Neuronal stem cell (in vitro differentiated cells): Measurements from ENCODE around the gene TBC1D26.
"Not testable (repeated sequence)": the region's sequence is repeated elsewhere in the genome, so short reads cannot be mapped to it uniquely, and the experiment has no call there.

ENCODE experiments used
- DNase-seq: peaks from one replicate; pipeline ENCODE4 v3.0.0-alpha.2; 2013; ENCODE audit warnings: low spot score
- H2AFZ ChIP-seq: one replicate; pipeline ENCODE4 v1.6.1; 2013; ENCODE audit warnings: mild to moderate bottlenecking, low read length, inconsistent platforms
- H2AK5ac ChIP-seq: 2 replicates; pipeline ENCODE4 v1.6.1; 2013; ENCODE audit warnings: low read depth, mild to moderate bottlenecking, inconsistent platforms, low read length, moderate library complexity, mixed read lengths
- H2BK120ac ChIP-seq: 2 replicates; pipeline ENCODE4 v1.6.1; 2013; ENCODE audit warnings: low read depth, mild to moderate bottlenecking, inconsistent platforms, low read length, moderate library complexity, mixed read lengths
- H2BK12ac ChIP-seq: one replicate; pipeline ENCODE4 v1.6.1; 2013; ENCODE audit warnings: low read length, inconsistent platforms
- H2BK15ac ChIP-seq: 2 replicates; pipeline ENCODE4 v1.6.1; 2013; ENCODE audit warnings: mild to moderate bottlenecking, low read length, inconsistent platforms, mixed read lengths
- H2BK5ac ChIP-seq: one replicate; pipeline ENCODE4 v1.6.1; 2013; ENCODE audit warnings: inconsistent platforms, mild to moderate bottlenecking, low read length, moderate library complexity
- H3K14ac ChIP-seq: one replicate; pipeline ENCODE4 v1.6.1; 2013; ENCODE audit warnings: low read length, inconsistent platforms
- H3K18ac ChIP-seq: 2 replicates; pipeline ENCODE4 v1.6.1; 2013; ENCODE audit warnings: low read length, inconsistent platforms
- H3K23ac ChIP-seq: 2 replicates; pipeline ENCODE4 v1.6.1; 2013; ENCODE audit warnings: low read depth, mild to moderate bottlenecking, mixed read lengths, low read length, inconsistent platforms; ENCODE audit not compliant: poor library complexity
- H3K27ac ChIP-seq: replicated peaks from 3 replicates; pipeline ENCODE4 v1.5.1; 2013; ENCODE audit warnings: low read length, inconsistent platforms
- H3K27me3 ChIP-seq, 3 experiments: 2 replicates each; pipeline ENCODE4 v1.6.1; 2013; ENCODE audit warnings: low read length in 3 of 3, mild to moderate bottlenecking in 2 of 3, inconsistent platforms in 1 of 3, low read depth in 1 of 3, mixed read lengths in 1 of 3, moderate library complexity in 1 of 3; ENCODE audit not compliant: control insufficient read depth in 3 of 3, insufficient read depth in 3 of 3
- H3K36me3 ChIP-seq, 2 donors: replicated peaks in 1 of 2; 2 replicates each; pipeline ENCODE4 v1.6.1; 2013; ENCODE audit warnings: low read length in 2 of 2; ENCODE audit not compliant: control insufficient read depth in 2 of 2, insufficient read depth in 2 of 2
- H3K4ac ChIP-seq: 2 replicates; pipeline ENCODE4 v1.6.1; 2013; ENCODE audit warnings: inconsistent platforms, mild to moderate bottlenecking, low read length, moderate library complexity
- H3K4me1 ChIP-seq, 2 donors: 1 replicate in 1 of 2; 2 replicates in 1 of 2; pipeline ENCODE4 v1.6.1; 2013; ENCODE audit warnings: low read length in 2 of 2, low read depth in 1 of 2; ENCODE audit not compliant: control insufficient read depth in 2 of 2, insufficient read depth in 1 of 2
- H3K4me2 ChIP-seq: one replicate; pipeline ENCODE4 v1.6.1; 2013; ENCODE audit warnings: mild to moderate bottlenecking, low read length, inconsistent platforms; ENCODE audit not compliant: insufficient read depth, poor library complexity, severe bottlenecking
- H3K4me3 ChIP-seq, 2 donors: 2 replicates each; pipeline ENCODE4 v1.5.1; 2013; ENCODE audit warnings: low read length in 2 of 2, mild to moderate bottlenecking in 2 of 2, inconsistent platforms in 1 of 2, moderate library complexity in 1 of 2
- H3K79me1 ChIP-seq: one replicate; pipeline ENCODE4 v1.6.1; 2013; ENCODE audit warnings: low read depth, mild to moderate bottlenecking, inconsistent platforms, low read length, moderate library complexity
- H3K9ac ChIP-seq: one replicate; pipeline ENCODE4 v1.6.1; 2013; ENCODE audit warnings: mild to moderate bottlenecking, low read depth, low read length, inconsistent platforms; ENCODE audit not compliant: poor library complexity
- H3K9me3 ChIP-seq, 2 donors: replicated peaks in 1 of 2; 2 replicates each; pipeline versions ENCODE3 to v1.6.1; 2013; ENCODE audit warnings: low read length in 2 of 2, mild to moderate bottlenecking in 2 of 2, inconsistent platforms in 1 of 2, low read depth in 1 of 2, mixed read lengths in 1 of 2, moderate library complexity in 1 of 2; ENCODE audit not compliant: control insufficient read depth in 2 of 2, insufficient read depth in 1 of 2
- H4K8ac ChIP-seq: one replicate; pipeline ENCODE4 v1.6.1; 2013; ENCODE audit warnings: low read depth, mild to moderate bottlenecking, inconsistent platforms, low read length, moderate library complexity
- H4K91ac ChIP-seq: one replicate; pipeline ENCODE4 v1.6.1; 2013; ENCODE audit warnings: low read length, low read depth, mild to moderate bottlenecking, inconsistent platforms; ENCODE audit not compliant: poor library complexity
- WGBS, 2 donors: extraction: QIAGEN DNeasy Blood & Tissue Kit; methylation state at CpG; one replicate each; pipeline ENCODE4 v1.1.7; 2013; ENCODE audit warnings: missing lambda C conversion rate in 2 of 2, mixed read lengths in 1 of 2; ENCODE audit not compliant: insufficient read length in 2 of 2, insufficient replicate concordance in 1 of 2; ENCODE audit errors: extremely low coverage in 2 of 2; 5-methylcytosine and 5-hydroxymethylcytosine counted together

The TBC1D26 gene

GRCh38 chr17:15733174-15733789, 1.2 kb downstream of the TBC1D26 start:
- not testable (repeated sequence) for H3K4me2 ChIP-seq, H3K27me3 ChIP-seq, H2BK5ac ChIP-seq, H3K18ac ChIP-seq, H4K8ac ChIP-seq, DNase-seq, H3K14ac ChIP-seq, H3K4me3 ChIP-seq, H3K36me3 ChIP-seq, H4K91ac ChIP-seq, H3K9me3 ChIP-seq, H3K27ac ChIP-seq, H3K9ac ChIP-seq, H3K4ac ChIP-seq, H2AK5ac ChIP-seq, H2BK15ac ChIP-seq, H3K4me1 ChIP-seq, H2BK120ac ChIP-seq, H2BK12ac ChIP-seq, H2AFZ ChIP-seq, H3K23ac ChIP-seq, H3K79me1 ChIP-seq
- WGBS, 2 donors: no CpG with 5 or more reads among the region's 10 CpGs

- not testable (repeated sequence) for H3K14ac ChIP-seq, H2BK5ac ChIP-seq, H3K27ac ChIP-seq, H2BK15ac ChIP-seq, DNase-seq, H3K9ac ChIP-seq, H3K4me1 ChIP-seq, H2AFZ ChIP-seq, H3K23ac ChIP-seq, H4K91ac ChIP-seq, H2AK5ac ChIP-seq, H2BK12ac ChIP-seq, H3K18ac ChIP-seq, H3K27me3 ChIP-seq, H3K4me3 ChIP-seq, H3K79me1 ChIP-seq, H3K4me2 ChIP-seq, H3K4ac ChIP-seq, H2BK120ac ChIP-seq, H3K36me3 ChIP-seq, H3K9me3 ChIP-seq, H4K8ac ChIP-seq
- WGBS, 2 donors: no CpG with 5 or more reads among the region's 5 CpGs
Measured at GRCh38 chr17:15736578-15736977, 4.5 kb downstream of the TBC1D26 start.

- H2BK15ac ChIP-seq: no peak overlapping the region
- H2BK12ac ChIP-seq: no peak overlapping the region
- no CpG with 5 or more reads among the region's 10 CpGs for WGBS, 2 donors
- H3K4me1 ChIP-seq: no peaks in the 10 kb centered on the region
- no peaks in the 10 kb centered on the region for H3K9me3 ChIP-seq
- H3K27ac ChIP-seq: no peak overlapping the region
- no peak overlapping the region for H2BK5ac ChIP-seq
- no peak for DNase-seq
- no peak overlapping the region for H4K8ac ChIP-seq
- H3K36me3 ChIP-seq: no peaks in the 10 kb centered on the region
- H3K4me2 ChIP-seq: no peak overlapping the region
- no peak overlapping the region for H3K9ac ChIP-seq
- H3K14ac ChIP-seq: no peak overlapping the region
- H4K91ac ChIP-seq: no peak overlapping the region
- no peak overlapping the region for H3K4ac ChIP-seq
- H3K18ac ChIP-seq: no peak overlapping the region
- H3K79me1 ChIP-seq: peaks cover 3% of the 10 kb centered on the region
- H3K27me3 ChIP-seq: no peaks in the 10 kb centered on the region
- H3K23ac ChIP-seq: no peak overlapping the region
- no peak overlapping the region for H2BK120ac ChIP-seq
- H2AK5ac ChIP-seq: no peak overlapping the region
- H3K4me3 ChIP-seq: no peak overlapping the region
- no peak overlapping the region for H2AFZ ChIP-seq
Measured at GRCh38 chr17:15738066-15738465, 6.0 kb downstream of the TBC1D26 start.

- not testable (repeated sequence) for H3K4me3 ChIP-seq, H3K9me3 ChIP-seq, H3K36me3 ChIP-seq, H3K27me3 ChIP-seq, H3K9ac ChIP-seq, H2AK5ac ChIP-seq, H4K91ac ChIP-seq, H2BK5ac ChIP-seq, H3K14ac ChIP-seq, H3K27ac ChIP-seq, H2AFZ ChIP-seq, H2BK12ac ChIP-seq, H3K4me2 ChIP-seq, H3K4ac ChIP-seq, H2BK120ac ChIP-seq, H3K18ac ChIP-seq, H3K4me1 ChIP-seq, H4K8ac ChIP-seq, H3K79me1 ChIP-seq, DNase-seq, H2BK15ac ChIP-seq, H3K23ac ChIP-seq
- WGBS, 2 donors: no CpG with 5 or more reads among the region's 11 CpGs
Measured at GRCh38 chr17:15739259-15739658, 7.2 kb downstream of the TBC1D26 start.
